GM18498 (cell line): ENCODE results near the gene CLDND2.

Experiments
- ATAC-seq: cut with Tn5 transposase; IDR thresholded peaks from one replicate; pipeline ENCODE4 v1.9.1; 2021; ENCODE audit warnings: mild to moderate bottlenecking, moderate library complexity; ENCODE audit not compliant: unreplicated experiment

Gene CLDND2

GRCh38 chr19:51357952-51358351, 10.9 kb downstream of the CLDND2 start:
- ATAC-seq = no peak

- ATAC-seq = no peak
These were observed 12.5 kb downstream of the CLDND2 start for GRCh38 chr19:51356159-51356801.

GRCh38 chr19:51354742-51355148, 14.1 kb downstream of the CLDND2 start:
- ATAC-seq = no peak

- ATAC-seq = no peak
These were observed 14.6 kb downstream of the CLDND2 start for GRCh38 chr19:51354103-51354741.

- no peak for ATAC-seq
These were observed 15.9 kb downstream of the CLDND2 start for GRCh38 chr19:51352783-51353360.

- no peak for ATAC-seq
These were observed 17.4 kb downstream of the CLDND2 start for GRCh38 chr19:51351266-51351990.

GRCh38 chr19:51347209-51347928, 21.4 kb downstream of the CLDND2 start:
- ATAC-seq = no peak

GRCh38 chr19:51346742-51347141, 22.1 kb downstream of the CLDND2 start:
- ATAC-seq = no peak

- no peak for ATAC-seq
These were observed 23.7 kb downstream of the CLDND2 start for GRCh38 chr19:51345076-51345620.

GRCh38 chr19:51342631-51343569, 25.9 kb downstream of the CLDND2 start:
- ATAC-seq = no peak

- no peak for ATAC-seq
These were observed 26.7 kb downstream of the CLDND2 start, which contains the start of gene VSIG10L for GRCh38 chr19:51341976-51342580. VSIG10L (minus strand) TSS chr19:51342139; CDS start chr19:51342124, 15 bp downstream.

- ATAC-seq = no peak
These were observed 27.7 kb downstream of the CLDND2 start for GRCh38 chr19:51341066-51341465.

- peak; percentile 57 for ATAC-seq
These were observed 28.8 kb downstream of the CLDND2 start for GRCh38 chr19:51339687-51340656.

GRCh38 chr19:51339313-51339686, 29.5 kb downstream of the CLDND2 start:
- ATAC-seq = peak; percentile 7

GRCh38 chr19:51338563-51339312, 30.1 kb downstream of the CLDND2 start:
- ATAC-seq = peak; percentile 57

GRCh38 chr19:51337861-51338562, 30.8 kb downstream of the CLDND2 start:
- ATAC-seq = no peak
